GM12874 (cell line): Measurements from ENCODE around the gene KCNQ1.

Source experiments
- CTCF ChIP-seq: IDR thresholded peaks from 2 replicates; pipeline ENCODE4 v1.5.1; 2011; ENCODE audit warnings: low read depth, mild to moderate bottlenecking, control low read depth, low read length, moderate library complexity; ENCODE audit not compliant: insufficient read depth

KCNQ1 gene

GRCh38 chr11:2435288-2436012 lies 9.4 kb upstream of the KCNQ1 start:
- TF ChIP-seq CTCF: no peak

GRCh38 chr11:2436013-2436520 lies 8.7 kb upstream of the KCNQ1 start:
- no peak for TF ChIP-seq CTCF

- TF ChIP-seq CTCF: no peak
Measured at GRCh38 chr11:2436521-2437031, 8.2 kb upstream of the KCNQ1 start.

GRCh38 chr11:2437516-2437915 lies 7.3 kb upstream of the KCNQ1 start:
- TF ChIP-seq CTCF: no peak

GRCh38 chr11:2439820-2440219 lies 5.0 kb upstream of the KCNQ1 start:
- TF ChIP-seq CTCF: no peak

- TF ChIP-seq CTCF: no peak
Measured at GRCh38 chr11:2440646-2441045, 4.2 kb upstream of the KCNQ1 start.

GRCh38 chr11:2441171-2441570 lies 3.6 kb upstream of the KCNQ1 start:
- no peak for TF ChIP-seq CTCF
